Measurements from ENCODE around the gene TRAP1.

GRCh38 chr16:3735541-3735940 is 18.2 kb upstream of the TRAP1 start:
- TF ChIP-seq CTCF (IDR thresholded peaks at IDR 0.05) = no peak
- TF ChIP-seq POLR2A (IDR thresholded peaks at IDR 0.05) = no peak
- no peak for TF ChIP-seq EP300 (IDR thresholded peaks at IDR 0.05)

Data from ovary (tissue), 3 donors.